Ramos (cell line): ENCODE measurements around the gene NUDT6.
"Not testable (repeated sequence)": the region's sequence is repeated elsewhere in the genome, so short reads cannot be mapped to it uniquely, and the experiment has no call there.

Experiments
- in situ Hi-C: fragments of 300-500 bp; cut with MboI; formaldehyde crosslinking; loops from one replicate; pipeline ENCODE4 v1.14.3; 2022; ENCODE audit warnings: low sequenced_read_pairs; ENCODE audit not compliant: unreplicated experiment

Gene NUDT6, protein sequence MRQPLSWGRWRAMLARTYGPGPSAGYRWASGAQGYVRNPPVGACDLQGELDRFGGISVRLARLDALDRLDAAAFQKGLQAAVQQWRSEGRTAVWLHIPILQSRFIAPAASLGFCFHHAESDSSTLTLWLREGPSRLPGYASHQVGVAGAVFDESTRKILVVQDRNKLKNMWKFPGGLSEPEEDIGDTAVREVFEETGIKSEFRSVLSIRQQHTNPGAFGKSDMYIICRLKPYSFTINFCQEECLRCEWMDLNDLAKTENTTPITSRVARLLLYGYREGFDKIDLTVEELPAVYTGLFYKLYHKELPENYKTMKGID

GRCh38 chr4:122921971-122922876 lies at the start of gene NUDT6:
TSS of gene NUDT6 (minus strand) at chr4:122922597. CDS start at chr4:122922572, 25 bp downstream.
- in situ Hi-C loops: loop anchor here (10.0 kb wide), 1 partner anchor 167 kb away; no protein-coding TSS in a partner anchor

DNA sequence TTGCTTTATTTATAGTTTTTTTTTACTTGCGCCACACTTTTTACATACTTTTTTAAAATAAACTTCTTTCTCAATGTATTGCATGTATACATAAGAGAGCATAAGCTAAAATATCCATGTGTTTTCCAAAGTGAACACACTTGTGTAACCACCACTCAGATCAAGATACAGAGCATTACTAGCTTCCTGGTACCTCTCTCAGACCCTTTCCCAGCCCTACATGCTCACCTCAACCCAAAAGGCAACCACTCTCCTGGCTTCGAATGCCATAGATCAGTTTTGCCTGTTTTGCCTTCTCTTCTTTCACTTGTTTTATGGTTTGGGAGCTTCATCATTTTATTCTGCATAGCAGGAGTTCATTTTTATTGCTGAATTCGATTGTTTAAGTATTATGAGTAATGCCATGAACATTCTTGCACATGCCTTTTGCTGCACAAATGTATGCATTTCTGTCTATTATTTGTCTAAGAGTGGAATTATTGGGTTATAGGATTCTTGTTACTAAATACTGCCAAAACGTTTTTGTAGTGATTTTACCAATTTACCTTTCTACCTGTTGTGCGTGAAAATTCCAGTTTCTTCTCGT lies 45.9 kb upstream of the NUDT6 start:
- in situ Hi-C loops: no loop called here

- in situ Hi-C loops: no loop called here
These were observed 44.8 kb upstream of the NUDT6 start for GRCh38 chr4:122967231-122967630.

DNA sequence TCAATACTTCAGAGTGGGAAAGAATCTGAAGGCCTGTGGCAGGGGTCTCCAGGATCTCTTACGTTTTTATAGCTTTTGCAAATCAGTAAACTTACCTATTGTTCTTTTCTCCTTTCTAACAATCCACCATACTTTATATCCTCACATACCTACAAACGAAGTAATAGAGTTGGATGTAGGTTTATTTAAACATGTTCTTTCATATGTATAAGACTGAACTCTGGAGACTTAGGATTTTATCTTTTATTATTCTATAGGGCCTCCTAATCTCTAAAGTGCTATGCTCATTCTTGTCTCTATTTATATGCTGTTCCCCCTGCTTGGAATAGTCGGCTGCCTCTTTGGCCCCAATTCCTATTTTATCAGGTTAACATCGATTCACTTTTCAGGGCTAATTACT lies 43.8 kb upstream of the NUDT6 start:
- in situ Hi-C loops: no loop called here

- in situ Hi-C loops: no loop called here
These were observed 40.8 kb upstream of the NUDT6 start for GRCh38 chr4:122963216-122963615.

DNA sequence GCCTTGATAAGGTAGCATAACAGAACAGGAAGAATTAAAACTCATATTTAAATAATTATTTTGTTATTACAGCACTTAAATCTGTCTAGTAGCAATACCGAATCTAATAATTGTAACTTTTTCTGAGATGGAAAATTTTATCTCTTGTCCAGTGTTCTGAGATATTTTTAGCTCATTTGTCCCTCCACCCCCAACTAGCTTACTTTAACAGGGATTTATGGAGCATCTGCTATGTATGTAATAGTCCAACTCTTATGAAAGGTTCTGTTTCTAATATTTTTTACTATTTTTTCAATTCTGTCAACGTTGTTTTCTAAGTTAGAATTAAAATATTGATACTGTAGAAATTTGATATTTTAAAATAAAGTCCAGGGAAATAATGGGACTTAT lies 38.2 kb upstream of the NUDT6 start:
- in situ Hi-C loops: no loop called here

- in situ Hi-C loops: no loop called here
These were observed 37.7 kb upstream of the NUDT6 start for GRCh38 chr4:122959981-122960610.

- in situ Hi-C loops: no loop called here
These were observed 37.0 kb upstream of the NUDT6 start for GRCh38 chr4:122959441-122959840.

- in situ Hi-C loops: no loop called here
These were observed 36.1 kb upstream of the NUDT6 start for GRCh38 chr4:122958505-122958904.

DNA sequence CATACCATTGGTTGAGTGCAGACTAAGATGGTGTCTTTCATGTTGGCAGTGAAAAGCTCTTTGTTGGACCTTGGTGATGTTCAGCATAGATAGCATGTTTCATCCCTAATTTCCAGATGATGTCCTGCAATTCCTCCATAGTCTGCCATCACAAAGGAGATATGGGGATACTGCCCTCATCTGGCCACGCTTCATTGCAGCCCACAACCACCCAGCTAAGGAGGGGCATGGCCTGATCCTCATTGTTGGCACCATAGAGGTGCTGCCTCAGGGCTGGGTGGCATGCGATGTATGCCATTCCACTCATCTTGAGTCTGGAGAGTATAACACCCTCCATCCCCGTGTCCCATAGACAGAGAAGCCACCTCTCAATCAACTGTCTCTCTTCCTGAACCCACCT lies 31.5 kb upstream of the NUDT6 start:
- in situ Hi-C loops: no loop called here

- in situ Hi-C loops: no loop called here
These were observed 29.6 kb upstream of the NUDT6 start for GRCh38 chr4:122952028-122952427.

DNA sequence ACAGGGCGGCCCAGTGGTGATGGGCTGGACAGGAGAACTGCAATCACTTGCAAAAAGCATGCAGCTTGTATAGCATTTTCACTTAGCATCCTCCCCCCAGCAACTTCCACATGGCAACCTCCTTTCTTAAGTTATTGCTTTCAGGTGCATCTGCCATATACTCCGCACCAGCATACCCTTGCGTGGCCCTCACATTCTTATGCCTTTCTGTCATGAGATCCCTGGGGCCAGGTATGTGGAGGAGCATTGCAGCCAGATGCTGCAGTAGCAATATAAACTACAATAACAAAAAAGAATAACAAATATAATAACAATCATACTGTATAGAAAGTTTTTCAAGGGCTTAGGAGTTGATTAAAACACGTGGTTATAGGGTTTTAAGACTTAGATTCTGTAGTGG lies 26.3 kb upstream of the NUDT6 start:
- in situ Hi-C loops: no loop called here

GRCh38 chr4:122946142-122946541 lies 23.7 kb upstream of the NUDT6 start:
- in situ Hi-C loops: no loop called here

DNA sequence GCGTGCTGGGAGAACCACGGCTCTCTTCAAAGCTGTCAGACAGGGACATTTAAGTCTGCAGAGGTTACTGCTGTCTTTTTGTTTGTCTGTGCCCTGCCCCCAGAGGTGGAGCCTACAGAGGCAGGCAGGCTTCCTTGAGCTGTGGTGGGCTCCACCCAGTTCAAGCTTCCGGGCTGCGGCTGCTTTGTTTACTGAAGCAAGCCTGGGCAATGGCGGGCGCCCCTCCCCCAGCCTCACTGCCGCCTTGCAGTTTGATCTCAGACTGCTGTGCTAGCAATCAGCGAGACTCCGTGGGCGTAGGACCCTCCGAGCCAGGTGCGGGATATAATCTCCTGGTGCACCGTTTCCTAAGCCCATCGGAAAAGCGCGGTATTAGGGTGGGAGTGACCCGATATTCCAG lies 22.7 kb upstream of the NUDT6 start:
- in situ Hi-C loops: not testable (repeated sequence)

GRCh38 chr4:122932763-122933162 lies 10.4 kb upstream of the NUDT6 start:
- in situ Hi-C loops: no loop called here

DNA sequence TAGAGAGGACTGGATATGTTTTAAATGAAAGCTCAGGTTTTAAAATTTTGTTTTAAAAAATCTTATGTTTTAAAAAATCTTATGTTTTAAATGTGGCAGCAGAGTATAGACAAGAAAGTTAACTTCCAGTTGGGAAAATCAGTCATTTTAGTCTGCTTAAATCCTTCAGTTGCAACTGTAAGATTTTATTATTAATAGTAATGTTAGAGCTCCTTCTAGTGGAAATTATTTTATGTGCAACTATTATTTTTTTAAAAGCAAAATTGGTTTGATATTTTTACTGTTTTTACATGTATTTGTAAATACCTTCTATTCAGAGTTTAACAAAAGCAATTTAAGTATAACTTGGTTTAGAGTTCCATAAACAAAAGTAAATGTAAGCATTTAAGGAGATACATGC lies 8.5 kb upstream of the NUDT6 start:
- in situ Hi-C loops: no loop called here

DNA sequence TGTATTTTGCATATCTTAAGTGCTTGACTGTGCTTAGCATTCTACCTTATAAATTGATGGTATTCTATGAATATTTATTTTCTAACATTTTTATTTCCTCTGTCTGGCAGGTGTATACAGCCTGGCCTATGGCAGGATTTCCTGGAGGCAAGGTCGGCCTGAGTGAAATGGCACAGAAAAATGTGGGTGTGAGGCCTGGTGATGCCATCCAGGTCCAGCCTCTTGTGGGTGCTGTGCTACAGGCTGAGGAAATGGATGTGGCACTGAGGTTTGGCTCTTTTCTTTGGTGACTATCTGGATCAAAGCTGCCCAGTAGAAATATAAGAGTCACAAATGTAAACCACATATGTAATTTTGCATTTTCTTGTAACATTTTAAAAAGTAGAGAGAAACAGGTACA lies 6.5 kb upstream of the NUDT6 start:
- in situ Hi-C loops: loop anchor here (10.0 kb wide), 1 partner anchor 174 kb away; no protein-coding TSS in a partner anchor

DNA sequence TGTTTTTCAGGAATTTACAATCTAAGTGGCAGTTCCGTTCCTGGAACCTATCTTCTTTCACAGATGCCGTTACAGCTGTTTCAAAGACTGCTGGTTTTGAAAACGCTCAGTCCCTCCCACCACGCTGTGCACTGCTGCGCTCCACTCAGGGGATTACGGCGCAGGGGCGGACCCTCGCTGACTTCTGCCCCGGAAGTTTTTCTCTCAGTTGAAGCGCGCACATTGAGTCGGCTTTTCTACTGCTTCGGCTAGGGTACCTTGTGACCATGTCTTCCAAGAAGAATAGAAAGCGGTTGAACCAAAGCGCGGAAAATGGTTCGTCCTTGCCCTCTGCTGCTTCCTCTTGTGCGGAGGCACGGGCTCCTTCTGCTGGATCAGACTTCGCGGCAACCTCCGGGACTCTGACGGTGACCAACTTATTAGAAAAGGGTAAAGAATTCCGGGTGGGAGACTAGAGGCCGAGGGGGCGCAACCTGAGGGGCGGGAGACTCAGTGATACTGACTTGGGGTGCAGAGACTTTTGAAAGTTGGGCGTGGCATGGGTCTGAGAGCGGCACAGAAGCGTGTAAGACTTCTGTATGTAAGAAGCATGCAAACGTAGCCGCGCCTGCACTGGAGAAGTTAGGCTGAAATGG lies 597 bp upstream of the NUDT6 start:
- in situ Hi-C loops: loop anchor here (10.0 kb wide), 1 partner anchor 168 kb away; no protein-coding TSS in a partner anchor

DNA sequence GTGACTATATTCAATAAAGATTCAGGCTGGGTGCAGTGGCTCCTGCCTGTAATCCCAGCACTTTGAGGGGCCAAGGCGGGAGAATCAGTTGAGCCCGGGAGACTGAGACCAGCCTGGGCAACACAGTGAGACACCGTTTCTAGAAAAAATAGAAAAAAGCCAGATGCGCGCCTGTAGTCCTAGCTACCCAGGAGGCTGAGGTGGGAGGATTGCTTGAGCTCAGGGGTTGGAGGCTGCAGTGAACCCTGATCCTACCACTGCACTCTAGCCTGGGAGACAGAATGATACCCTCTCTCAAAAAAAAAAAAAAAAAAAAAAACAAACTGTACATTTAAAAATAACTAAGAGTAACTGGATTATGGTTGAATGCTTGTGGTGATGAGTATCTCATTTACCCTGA lies 1.1 kb downstream of the NUDT6 start:
- in situ Hi-C loops: loop anchor here (10.0 kb wide), 1 partner anchor 166 kb away; no protein-coding TSS in a partner anchor

DNA sequence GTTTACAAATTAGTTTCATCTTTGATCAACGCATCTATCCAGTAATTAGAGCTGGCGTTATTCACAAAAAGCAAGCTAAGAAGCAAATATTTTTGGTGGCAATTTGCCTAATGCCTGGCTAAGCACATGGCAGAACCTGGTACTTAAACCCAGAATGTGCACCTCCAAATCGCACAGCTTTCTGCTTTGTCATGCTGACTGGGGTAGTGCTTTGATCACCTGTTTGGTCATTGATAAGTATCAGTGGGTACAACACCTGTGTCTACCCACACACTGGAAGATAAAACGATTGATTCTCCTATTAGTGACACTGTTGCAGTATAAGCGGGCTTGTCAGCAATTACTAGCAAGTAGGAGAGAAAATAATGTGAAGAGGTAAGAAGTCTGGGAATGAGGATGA lies 1.9 kb downstream of the NUDT6 start:
- in situ Hi-C loops: loop anchor here (10.0 kb wide), 1 partner anchor 166 kb away; no protein-coding TSS in a partner anchor
